Stimulated activated CD8-positive, alpha-beta memory T cell treated with anti-CD3 and anti-CD28 coated beads, Interleukin-12 subunit alpha, Interleukin-12 subunit beta, amount 100 ng/mL, for 1 hour (primary cell): Measurements from ENCODE around the gene ZNF138.

Source experiments
- DNase-seq: peaks from one replicate; pipeline ENCODE4 v3.0.0-alpha.2; 2020; ENCODE audit warnings: low read depth

Gene ZNF138

DNA sequence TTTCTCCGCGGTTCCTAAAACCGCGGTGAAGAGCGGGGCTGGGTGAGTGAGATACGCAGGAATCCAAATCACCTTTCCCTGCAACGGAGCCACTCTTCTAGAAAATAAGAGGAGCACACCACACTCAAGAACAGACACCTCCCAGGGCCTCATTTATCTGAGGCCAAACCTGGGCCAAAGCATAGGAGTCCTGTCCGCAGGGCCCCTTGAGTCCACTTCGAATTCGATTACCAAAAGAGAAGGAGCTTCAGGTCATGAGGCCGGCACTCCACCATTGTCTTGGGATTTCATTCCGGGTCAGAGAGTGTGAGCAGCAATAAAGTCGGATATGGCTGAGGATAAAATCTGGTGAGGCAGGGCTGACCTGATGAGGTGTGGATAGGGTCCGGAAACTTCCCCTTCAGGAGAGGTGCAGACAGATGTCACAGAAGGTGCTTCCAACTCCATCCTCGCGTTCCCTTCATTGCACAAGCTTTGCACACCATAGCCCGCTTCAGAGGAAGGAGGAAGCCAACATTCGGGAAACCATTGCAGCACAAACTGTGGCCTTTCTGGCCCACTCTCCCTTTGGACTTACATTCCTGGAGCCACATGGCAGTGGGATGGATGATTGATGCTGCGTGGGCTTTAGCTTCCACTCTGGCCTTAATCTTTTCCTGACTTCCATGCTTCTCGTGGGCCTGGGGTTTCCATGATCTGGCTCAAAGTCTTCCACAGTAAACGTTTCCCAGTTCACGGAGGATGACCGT is 81.6 kb downstream of the ZNF138 start:
- DNase-seq = no peak

DNA sequence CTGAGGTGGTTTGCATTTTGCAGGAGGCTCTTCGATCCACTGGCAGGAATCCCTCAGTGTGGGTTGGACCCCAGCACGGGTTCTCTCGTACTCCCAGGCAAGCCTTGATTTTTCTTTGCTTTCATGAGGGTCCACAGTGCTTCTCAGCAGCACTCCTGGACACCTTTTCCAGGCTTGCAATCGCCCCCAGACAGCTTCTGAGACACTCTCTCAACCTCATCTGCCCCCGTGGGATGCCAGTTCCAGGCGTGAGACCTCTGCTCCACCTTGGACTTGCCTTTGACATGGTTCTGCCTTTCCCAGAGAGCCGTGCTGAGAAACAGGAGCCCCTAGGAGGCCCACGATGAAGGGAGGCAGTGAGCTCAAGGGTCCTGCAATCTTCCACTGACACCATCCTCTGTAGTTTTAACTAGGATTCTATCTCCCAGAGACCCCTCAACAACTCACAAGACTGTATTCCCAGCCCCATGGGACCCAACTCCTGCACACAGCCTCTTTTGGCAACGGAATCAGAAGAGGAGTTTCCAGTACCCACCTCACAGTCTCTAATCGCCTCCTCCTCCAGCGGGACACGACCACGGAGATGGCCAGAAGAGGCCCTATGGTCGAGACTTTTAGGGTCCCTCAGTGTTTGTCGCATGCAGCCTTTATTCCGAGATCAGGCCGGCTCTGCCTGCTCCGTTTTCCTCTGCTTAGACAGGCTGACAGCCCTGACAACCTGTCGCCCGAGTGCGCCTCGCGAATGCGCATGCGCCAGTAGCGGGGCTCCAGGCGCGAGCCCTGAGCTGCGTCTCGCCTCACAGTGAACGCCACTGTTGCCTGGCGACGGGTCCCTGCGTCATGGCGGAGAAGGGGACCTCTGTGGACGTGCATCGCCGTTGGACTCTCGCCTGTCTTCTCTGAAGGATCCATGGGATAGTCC is 82.8 kb downstream of the ZNF138 start:
- DNase-seq = peak; percentile 44

DNA sequence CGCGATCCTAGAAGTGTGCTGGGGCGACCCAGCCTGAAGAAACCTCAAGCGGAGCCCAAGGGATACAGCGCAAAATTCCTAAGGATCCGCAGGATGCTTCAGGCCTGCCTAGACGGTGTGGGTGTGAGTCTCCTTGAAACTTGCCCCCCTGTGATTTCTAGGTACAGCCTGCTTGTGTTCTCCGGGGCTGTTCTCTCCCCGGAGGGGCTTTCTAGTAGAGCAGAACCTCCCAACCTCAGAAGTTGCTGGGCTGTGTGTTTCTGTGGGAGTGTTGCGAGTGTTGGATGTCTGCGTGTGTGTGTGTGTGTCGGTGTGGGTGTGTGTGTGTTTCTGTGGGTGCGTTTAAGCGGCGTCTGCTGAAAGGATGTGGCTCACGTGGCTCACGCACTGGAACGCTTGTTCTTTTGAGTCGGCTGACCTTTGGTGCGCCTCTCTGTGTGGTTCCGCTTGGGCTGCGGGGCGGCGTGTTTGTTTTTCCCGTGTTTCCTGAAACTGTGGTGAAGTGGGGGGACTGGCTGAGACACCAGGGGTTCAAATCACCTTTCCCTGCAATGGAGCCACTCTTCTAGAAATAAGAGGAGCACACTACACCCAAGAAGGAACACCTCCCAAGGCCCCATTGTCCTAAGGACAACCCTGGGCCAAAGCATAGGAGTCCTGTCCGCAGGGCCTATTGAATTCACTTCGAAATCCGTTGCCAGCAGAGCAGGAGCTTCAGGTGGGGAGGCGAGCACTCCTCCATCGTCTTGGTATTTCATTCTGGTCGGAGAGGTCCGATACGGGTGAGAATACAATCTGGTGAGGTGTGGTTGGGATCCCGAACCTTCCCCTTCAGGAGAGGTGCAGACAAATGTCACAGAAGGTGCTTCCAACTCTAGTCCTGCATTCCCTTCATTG is 83.7 kb downstream of the ZNF138 start:
- DNase-seq = no peak

DNA sequence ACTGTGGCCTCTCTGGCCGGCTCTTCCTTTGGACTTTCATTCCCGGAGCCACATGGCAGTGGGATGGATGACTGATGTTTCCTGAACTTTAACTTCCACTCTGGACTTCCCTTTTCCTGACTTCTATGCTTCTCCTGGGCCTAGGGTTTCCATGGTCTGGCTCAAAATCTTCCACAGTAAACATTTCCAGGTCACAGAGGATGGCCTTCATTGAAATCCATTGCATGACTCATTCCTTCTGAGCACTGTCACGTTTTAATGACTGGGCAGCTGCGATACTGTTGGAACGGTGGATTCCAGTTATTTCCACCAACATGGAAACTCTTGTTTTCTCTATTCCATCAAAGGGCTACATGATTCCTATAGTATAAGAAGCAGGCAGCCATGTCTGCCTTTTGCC is 84.5 kb downstream of the ZNF138 start:
- DNase-seq = no peak

DNA sequence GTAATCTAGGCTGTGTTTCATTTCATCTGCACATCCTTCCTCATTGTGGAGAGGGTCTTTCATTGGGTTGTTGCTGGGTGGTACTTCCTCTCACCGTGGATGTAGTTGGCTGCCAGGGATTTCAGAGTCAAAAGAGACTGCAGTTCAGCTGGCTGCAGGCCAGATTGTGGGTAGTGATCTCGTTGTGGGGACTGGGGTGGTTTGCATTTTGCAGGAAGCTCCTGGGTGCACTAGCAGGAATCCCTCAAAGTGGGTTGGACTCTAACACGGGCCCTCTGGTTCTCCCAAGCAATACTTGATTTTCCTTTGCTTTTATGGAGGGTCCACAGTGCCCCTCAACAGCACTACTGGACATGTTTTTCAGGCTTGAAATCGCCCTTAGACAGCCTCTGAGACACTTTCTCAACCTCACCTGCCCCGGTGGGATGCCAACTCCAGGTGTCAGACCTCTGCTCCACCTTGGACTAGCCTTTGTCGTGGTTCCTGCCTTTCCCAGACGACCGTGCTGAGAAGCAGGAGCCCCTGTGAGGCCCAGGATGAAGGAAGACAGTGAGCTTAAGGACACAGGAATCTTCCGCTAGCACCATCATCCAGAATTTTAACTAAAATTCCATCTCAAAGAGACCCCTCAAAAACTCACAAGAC is 85.0 kb downstream of the ZNF138 start:
- no peak for DNase-seq

DNA sequence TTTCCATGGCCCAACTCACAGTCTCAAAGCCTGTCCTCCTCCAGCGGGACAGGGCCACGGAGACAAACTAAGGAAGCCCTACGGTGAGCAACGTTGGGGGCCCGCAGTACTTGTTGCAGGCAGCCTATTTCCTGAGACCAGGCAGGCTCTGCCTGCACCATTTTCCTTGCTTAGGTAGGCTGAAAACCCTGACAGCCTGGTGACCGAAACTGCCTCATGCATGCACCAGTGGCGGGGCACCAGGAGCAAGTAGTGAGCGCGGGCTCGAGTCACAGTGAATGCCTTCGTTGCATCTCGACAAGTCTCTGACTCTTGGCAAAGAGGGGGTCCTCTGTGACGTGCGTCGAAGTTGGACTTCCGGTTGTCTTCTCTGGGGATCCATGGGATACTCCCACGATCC is 85.6 kb downstream of the ZNF138 start:
- DNase-seq = no peak

DNA sequence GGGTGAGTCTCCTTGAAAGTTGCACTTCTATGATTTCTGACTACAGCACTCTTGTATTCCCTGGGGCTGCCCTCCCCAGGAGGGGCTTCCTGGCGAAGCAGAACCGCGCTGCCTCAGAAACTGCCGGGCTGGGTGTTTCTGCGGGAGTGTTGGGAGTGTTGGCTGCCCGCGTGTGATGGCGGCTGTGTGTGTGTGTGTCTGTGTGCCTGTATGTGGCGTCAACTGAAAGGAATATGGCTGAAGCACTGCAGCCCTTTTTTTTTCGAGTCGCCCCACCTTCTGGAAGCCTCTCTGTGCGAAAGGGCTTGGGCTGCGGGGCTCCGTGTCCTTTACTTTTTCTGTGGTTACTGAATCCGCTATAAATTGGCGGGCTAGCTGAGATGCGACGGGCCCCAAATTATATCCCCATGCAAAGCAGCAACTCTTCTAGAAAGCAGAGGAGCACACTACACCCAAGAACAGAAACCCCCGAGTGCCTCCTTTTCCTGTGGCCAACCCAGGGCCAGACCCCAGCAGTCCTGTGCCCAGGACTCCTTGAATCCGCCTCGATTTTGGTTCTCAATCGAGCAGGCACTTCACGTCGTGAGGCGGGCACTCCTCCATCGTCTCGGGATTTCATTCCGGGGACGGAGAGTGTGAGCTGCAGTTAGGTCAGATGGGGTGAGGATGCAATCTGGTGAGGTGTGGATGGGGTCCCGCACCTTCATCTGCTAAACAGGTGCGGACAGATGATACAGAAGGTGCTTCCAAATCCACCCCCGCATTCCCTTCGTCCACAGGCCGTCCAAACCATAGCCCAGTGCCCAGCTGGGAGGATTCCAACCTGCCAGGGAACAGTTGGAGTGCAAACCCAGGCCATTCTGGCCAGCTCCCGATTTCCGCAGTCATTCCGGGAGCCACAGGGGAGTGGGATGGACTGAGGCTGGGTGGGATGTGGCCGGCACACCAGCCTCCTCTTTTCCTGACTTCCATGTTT is 86.4 kb downstream of the ZNF138 start:
- DNase-seq = no peak

DNA sequence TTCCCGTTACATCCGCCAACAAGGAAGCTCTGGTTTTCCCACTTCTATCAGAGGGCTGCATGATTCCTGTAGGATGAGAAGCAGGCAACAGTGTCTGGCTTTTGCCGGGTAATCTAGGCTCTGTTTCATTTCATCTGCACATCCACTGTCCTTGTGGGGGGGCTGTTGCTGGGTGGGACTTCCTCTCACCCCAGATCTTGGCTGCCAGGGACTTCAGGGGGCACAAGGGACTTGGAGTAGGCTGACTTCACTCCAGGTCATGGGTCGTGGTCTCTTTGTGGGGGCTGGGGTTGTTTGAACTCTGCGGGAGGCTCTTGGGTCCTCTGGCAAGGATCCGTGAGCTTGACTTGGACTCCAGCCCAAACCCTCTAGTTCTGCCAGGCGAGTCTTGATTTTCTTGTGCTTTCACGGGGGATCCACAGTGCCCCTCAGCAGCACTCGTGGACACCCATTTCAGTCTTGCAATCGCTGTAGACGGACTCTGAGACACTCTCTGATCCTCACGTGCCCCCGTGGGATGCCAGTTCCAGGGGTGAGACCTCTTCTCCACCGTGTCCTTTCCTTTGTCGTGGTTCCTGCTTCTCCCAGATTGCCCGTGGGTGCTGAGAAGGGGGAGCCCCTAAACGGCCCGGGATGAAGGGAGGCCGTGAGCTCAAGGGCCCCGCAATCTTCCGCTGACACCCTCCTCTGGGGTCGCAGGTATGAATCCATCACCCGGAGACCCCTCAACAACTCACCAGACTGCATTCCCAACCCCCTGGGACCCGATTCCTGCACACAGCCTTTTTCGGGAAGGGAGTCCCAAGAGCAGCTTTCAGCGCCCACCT is 87.4 kb downstream of the ZNF138 start:
- DNase-seq = no peak

DNA sequence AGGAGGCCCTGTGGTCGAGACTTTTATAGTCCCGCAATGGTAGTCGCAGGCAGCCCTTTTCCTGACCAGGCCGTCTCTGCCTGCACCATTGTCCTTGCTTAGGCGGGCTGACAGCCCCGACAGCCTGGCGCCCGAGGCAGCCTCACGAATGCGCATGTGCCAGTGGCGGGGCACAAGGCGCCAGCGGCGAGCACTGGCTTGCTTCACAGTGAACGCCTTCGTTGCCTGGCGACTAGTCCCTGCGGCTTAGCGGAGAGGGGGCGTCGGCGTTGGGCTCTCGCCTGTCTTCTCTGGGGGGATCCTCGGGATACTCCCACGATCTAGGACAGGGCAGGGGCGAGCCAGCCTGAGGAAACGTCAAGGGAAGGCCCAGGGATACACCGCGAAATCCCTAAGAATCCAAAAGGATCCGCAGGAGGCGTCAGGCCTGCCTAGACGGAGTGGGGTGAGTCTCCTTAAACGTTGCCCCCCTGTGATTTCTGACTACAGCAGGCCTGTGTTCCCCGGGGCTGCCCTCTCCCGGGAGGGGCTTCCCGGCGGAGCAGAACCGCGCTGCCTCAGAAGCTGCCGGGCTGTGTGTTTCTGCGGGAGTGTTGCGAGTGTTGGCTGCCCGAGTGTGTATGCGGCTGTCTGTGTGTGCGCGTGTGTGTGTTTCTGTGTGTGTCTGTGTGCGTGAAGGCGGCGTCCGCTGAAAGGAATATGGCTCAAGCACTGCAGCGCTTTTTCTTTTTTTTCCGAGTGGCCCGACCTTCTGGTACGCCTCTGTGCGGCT is 88.3 kb downstream of the ZNF138 start:
- DNase-seq = no peak
